Measurements from ENCODE around the gene CCDC112.
"Not testable (repeated sequence)": the region's sequence is repeated elsewhere in the genome, so short reads cannot be mapped to it uniquely, and the experiment has no call there.

Gene CCDC112

GRCh38 chr5:115335301-115335700 lies 38.8 kb upstream of the CCDC112 start:
- no peaks in the 10 kb centered on the region for H3K9me3 ChIP-seq (ENCODE audit: control insufficient read depth, low read length)
- TF ChIP-seq CTCF (IDR thresholded peaks at IDR 0.05), result no peak
- no peaks in the 10 kb centered on the region for H3K4me1 ChIP-seq
- no peak overlapping the region for H3K4me3 ChIP-seq (ENCODE audit: low read depth, low read length)
- H3K79me2 ChIP-seq, result no peaks in the 10 kb centered on the region
- no peak overlapping the region for H2AFZ ChIP-seq
- H3K9ac ChIP-seq, result no peak overlapping the region
- H3K4me2 ChIP-seq (ENCODE audit: low read length), result no peak overlapping the region
- no peak overlapping the region for H3K27ac ChIP-seq
- no peaks in the 10 kb centered on the region for H3K27me3 ChIP-seq (ENCODE audit: control insufficient read depth, insufficient read depth, low read length)
- H3K36me3 ChIP-seq (ENCODE audit: control insufficient read depth, insufficient read depth, low read length), result no peaks in the 10 kb centered on the region

- H3K9me3 ChIP-seq (ENCODE audit: control insufficient read depth, low read length), result no peaks in the 10 kb centered on the region
- H3K4me2 ChIP-seq (ENCODE audit: low read length), result no peak overlapping the region
- H3K9ac ChIP-seq, result no peak overlapping the region
- H3K79me2 ChIP-seq, result no peaks in the 10 kb centered on the region
- no peak overlapping the region for H2AFZ ChIP-seq
- TF ChIP-seq CTCF (IDR thresholded peaks at IDR 0.05), result no peak
- H3K27me3 ChIP-seq (ENCODE audit: control insufficient read depth, insufficient read depth, low read length), result no peaks in the 10 kb centered on the region
- no peaks in the 10 kb centered on the region for H3K4me1 ChIP-seq
- no peak overlapping the region for H3K27ac ChIP-seq
- no peaks in the 10 kb centered on the region for H3K36me3 ChIP-seq (ENCODE audit: control insufficient read depth, insufficient read depth, low read length)
- no peak overlapping the region for H3K4me3 ChIP-seq (ENCODE audit: low read depth, low read length)
Measured at GRCh38 chr5:115333164-115333563, 36.7 kb upstream of the CCDC112 start.

GRCh38 chr5:115330830-115331229 lies 34.4 kb upstream of the CCDC112 start:
- H3K27me3 ChIP-seq (ENCODE audit: control insufficient read depth, insufficient read depth, low read length), result no peaks in the 10 kb centered on the region
- no peak overlapping the region for H3K9ac ChIP-seq
- no peak for TF ChIP-seq CTCF (IDR thresholded peaks at IDR 0.05)
- no peak overlapping the region for H3K27ac ChIP-seq
- no peaks in the 10 kb centered on the region for H3K9me3 ChIP-seq (ENCODE audit: control insufficient read depth, low read length)
- H3K79me2 ChIP-seq, result no peaks in the 10 kb centered on the region
- no peak overlapping the region for H3K4me2 ChIP-seq (ENCODE audit: low read length)
- H3K4me3 ChIP-seq (ENCODE audit: low read depth, low read length), result no peak overlapping the region
- H3K4me1 ChIP-seq, result no peaks in the 10 kb centered on the region
- H3K36me3 ChIP-seq (ENCODE audit: control insufficient read depth, insufficient read depth, low read length), result no peaks in the 10 kb centered on the region
- no peak overlapping the region for H2AFZ ChIP-seq

- no peaks in the 10 kb centered on the region for H3K79me2 ChIP-seq
- no peak for TF ChIP-seq CTCF (IDR thresholded peaks at IDR 0.05)
- no peak overlapping the region for H3K4me2 ChIP-seq (ENCODE audit: low read length)
- H2AFZ ChIP-seq, result no peak overlapping the region
- H3K4me3 ChIP-seq (ENCODE audit: low read depth, low read length), result no peak overlapping the region
- H3K27me3 ChIP-seq (ENCODE audit: control insufficient read depth, insufficient read depth, low read length), result no peaks in the 10 kb centered on the region
- no peak overlapping the region for H3K27ac ChIP-seq
- no peaks in the 10 kb centered on the region for H3K9me3 ChIP-seq (ENCODE audit: control insufficient read depth, low read length)
- no peak overlapping the region for H3K9ac ChIP-seq
- no peaks in the 10 kb centered on the region for H3K36me3 ChIP-seq (ENCODE audit: control insufficient read depth, insufficient read depth, low read length)
- no peaks in the 10 kb centered on the region for H3K4me1 ChIP-seq
Measured at GRCh38 chr5:115329475-115329874, 33.0 kb upstream of the CCDC112 start.

GRCh38 chr5:115328617-115329274 lies 32.3 kb upstream of the CCDC112 start:
- not testable (repeated sequence) for H3K27me3 ChIP-seq (ENCODE audit: control insufficient read depth, insufficient read depth, low read length); H3K27ac ChIP-seq; H3K4me3 ChIP-seq (ENCODE audit: low read depth, low read length); H3K36me3 ChIP-seq (ENCODE audit: control insufficient read depth, insufficient read depth, low read length); H3K9me3 ChIP-seq (ENCODE audit: control insufficient read depth, low read length); H3K79me2 ChIP-seq; H2AFZ ChIP-seq; H3K4me1 ChIP-seq; H3K9ac ChIP-seq; H3K4me2 ChIP-seq (ENCODE audit: low read length)
